ENCODE results near the gene STX17.

The STX17 gene

DNA sequence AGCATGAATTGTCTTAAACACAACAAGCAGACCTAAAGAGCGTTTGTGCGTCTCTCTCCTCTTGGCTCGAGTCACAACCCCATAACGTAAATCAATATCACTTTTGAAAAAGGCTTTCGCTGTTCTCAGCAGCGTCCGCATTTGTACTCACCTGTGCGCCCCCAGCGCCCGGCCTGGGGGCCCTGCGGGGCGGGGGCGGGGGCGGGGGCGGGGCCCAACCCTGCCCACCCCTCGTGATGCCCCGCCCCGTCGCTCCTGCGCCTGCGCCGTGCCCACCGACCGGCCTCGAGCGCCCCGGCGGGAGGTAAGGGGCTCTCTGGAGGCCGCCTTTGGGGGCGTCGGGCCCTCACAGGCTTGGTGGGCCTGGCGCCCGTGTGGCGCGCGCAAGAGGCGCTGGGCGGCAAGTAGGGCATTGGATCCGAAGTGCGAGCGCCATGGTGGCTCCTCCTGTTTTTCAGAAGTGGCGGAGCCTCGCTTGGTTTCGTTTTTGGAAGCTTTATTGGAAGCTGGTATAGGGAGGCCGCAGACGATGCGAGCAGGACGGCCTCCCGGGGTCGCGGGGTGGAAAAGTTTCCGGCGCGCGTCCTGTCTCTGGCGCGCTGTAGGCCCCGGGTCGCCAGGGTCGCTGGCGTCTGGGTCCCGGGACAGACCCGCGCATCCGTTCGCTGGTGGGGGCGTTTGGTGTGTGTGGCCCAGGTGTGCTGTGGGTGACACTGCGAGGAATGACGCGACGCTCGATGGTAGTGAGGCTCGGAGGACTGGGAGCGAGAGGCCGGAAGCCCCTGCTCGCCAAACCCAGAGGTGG lies at the start of gene STX17 (continued):
- TF ChIP-seq ZFHX2 (tag by site-specific recombination; conservative IDR thresholded peaks at IDR 0.05), result no peak
- TF ChIP-seq BCL11B (tag by site-specific recombination; IDR thresholded peaks at IDR 0.05; ENCODE audit: low read depth), result no peak
- no peak for TF ChIP-seq REST (tag by site-specific recombination; IDR thresholded peaks at IDR 0.05)
- TF ChIP-seq ZNF488 (tag by site-specific recombination; IDR thresholded peaks at IDR 0.05), result no peak
- no peak for TF ChIP-seq GLI4 (tag by site-specific recombination; IDR thresholded peaks at IDR 0.05)
- TF ChIP-seq RBAK (tag by site-specific recombination; IDR thresholded peaks at IDR 0.05), result no peak
- no peak for TF ChIP-seq ZFP41 (tag by site-specific recombination; IDR thresholded peaks at IDR 0.05; ENCODE audit: borderline replicate concordance)
- no peak for TF ChIP-seq KLF7 (tag by site-specific recombination; IDR thresholded peaks at IDR 0.05; ENCODE audit: borderline replicate concordance)
- no peak for TF ChIP-seq ZNF184 (tag by site-specific recombination; IDR thresholded peaks at IDR 0.05)
- TF ChIP-seq ZXDB (tag by site-specific recombination; IDR thresholded peaks at IDR 0.05), result peak; percentile 83
- TF ChIP-seq IKZF3 (tag by site-specific recombination; IDR thresholded peaks at IDR 0.05), result no peak
- TF ChIP-seq ZFP3 (tag by site-specific recombination; IDR thresholded peaks at IDR 0.05; ENCODE audit: low read depth), result no peak
- TF ChIP-seq, protein P1, sequence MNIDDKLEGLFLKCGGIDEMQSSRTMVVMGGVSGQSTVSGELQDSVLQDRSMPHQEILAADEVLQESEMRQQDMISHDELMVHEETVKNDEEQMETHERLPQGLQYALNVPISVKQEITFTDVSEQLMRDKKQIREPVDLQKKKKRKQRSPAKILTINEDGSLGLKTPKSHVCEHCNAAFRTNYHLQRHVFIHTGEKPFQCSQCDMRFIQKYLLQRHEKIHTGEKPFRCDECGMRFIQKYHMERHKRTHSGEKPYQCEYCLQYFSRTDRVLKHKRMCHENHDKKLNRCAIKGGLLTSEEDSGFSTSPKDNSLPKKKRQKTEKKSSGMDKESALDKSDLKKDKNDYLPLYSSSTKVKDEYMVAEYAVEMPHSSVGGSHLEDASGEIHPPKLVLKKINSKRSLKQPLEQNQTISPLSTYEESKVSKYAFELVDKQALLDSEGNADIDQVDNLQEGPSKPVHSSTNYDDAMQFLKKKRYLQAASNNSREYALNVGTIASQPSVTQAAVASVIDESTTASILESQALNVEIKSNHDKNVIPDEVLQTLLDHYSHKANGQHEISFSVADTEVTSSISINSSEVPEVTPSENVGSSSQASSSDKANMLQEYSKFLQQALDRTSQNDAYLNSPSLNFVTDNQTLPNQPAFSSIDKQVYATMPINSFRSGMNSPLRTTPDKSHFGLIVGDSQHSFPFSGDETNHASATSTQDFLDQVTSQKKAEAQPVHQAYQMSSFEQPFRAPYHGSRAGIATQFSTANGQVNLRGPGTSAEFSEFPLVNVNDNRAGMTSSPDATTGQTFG (tag by site-specific recombination; IDR thresholded peaks at IDR 0.05; ENCODE audit: borderline replicate concordance), result no peak
- TF ChIP-seq ZNF768 (tag by site-specific recombination; IDR thresholded peaks at IDR 0.05), result no peak
- TF ChIP-seq ZNF513 (tag by site-specific recombination; IDR thresholded peaks at IDR 0.05), result no peak
- no peak for TF ChIP-seq ZNF585B (tag by site-specific recombination; IDR thresholded peaks at IDR 0.05)
- no peak for TF ChIP-seq ZNF830 (tag by site-specific recombination; IDR thresholded peaks at IDR 0.05; ENCODE audit: low read depth)
- no peak for TF ChIP-seq ZNF202 (tag by site-specific recombination; IDR thresholded peaks at IDR 0.05; ENCODE audit: borderline replicate concordance)
- TF ChIP-seq ZNF394 (tag by site-specific recombination; IDR thresholded peaks at IDR 0.05; ENCODE audit: borderline replicate concordance), result no peak; the same call in 1 of the 2 replicates
- peak; percentile 21; the same call in 1 of the 2 replicates for TF ChIP-seq KLF8 (tag by site-specific recombination; IDR thresholded peaks at IDR 0.05)
- peak; percentile 98 for TF ChIP-seq ZBTB8A (tag by site-specific recombination; IDR thresholded peaks at IDR 0.05)
- TF ChIP-seq ZNF138 (tag by site-specific recombination; IDR thresholded peaks at IDR 0.05; ENCODE audit: borderline replicate concordance), result no peak
- no peak for TF ChIP-seq ZNF140 (tag by site-specific recombination; IDR thresholded peaks at IDR 0.05)
- no peak for TF ChIP-seq ZNF610 (tag by site-specific recombination; IDR thresholded peaks at IDR 0.05; ENCODE audit: borderline replicate concordance)
- TF ChIP-seq ZNF639 (tag by site-specific recombination; IDR thresholded peaks at IDR 0.05), result no peak; the same call in 1 of the 2 replicates
- no peak for TF ChIP-seq ZNF366 (tag by site-specific recombination; conservative IDR thresholded peaks at IDR 0.05)
- TF ChIP-seq ZNF521 (tag by site-specific recombination; IDR thresholded peaks at IDR 0.05), result no peak
- no peak for TF ChIP-seq ZNF248 (tag by site-specific recombination; IDR thresholded peaks at IDR 0.05)
- TF ChIP-seq ZNF529 (tag by site-specific recombination; IDR thresholded peaks at IDR 0.05; ENCODE audit: insufficient replicate concordance), result no peak
- TF ChIP-seq ZNF16 (tag by site-specific recombination; IDR thresholded peaks at IDR 0.05; ENCODE audit: low read depth), result no peak
- TF ChIP-seq ZBTB48 (tag by site-specific recombination; IDR thresholded peaks at IDR 0.05), result peak; percentile 92
